GM12875 (cell line): Measurements from ENCODE around the gene ARL6IP4.

Source experiments
- H3K4me3 ChIP-seq: one replicate; pipeline ENCODE4 v1.5.1; 2011; ENCODE audit warnings: low read depth, low read length, control low read depth
- CTCF ChIP-seq: IDR thresholded peaks from 2 replicates; pipeline ENCODE4 v1.5.1; 2011; ENCODE audit warnings: low read depth, mild to moderate bottlenecking, control low read depth, inconsistent platforms, low read length, moderate library complexity, borderline replicate concordance; ENCODE audit not compliant: insufficient read depth

The ARL6IP4 gene

GRCh38 chr12:122994140-122994675 is 13.7 kb downstream of the ARL6IP4 start:
- TF ChIP-seq CTCF: no peak
- no peak overlapping the region for H3K4me3 ChIP-seq

GRCh38 chr12:122994781-122995502 is 14.5 kb downstream of the ARL6IP4 start:
- H3K4me3 ChIP-seq: no peak overlapping the region
- TF ChIP-seq CTCF: no peak

- no peak for TF ChIP-seq CTCF
- H3K4me3 ChIP-seq: no peak overlapping the region
Measured at GRCh38 chr12:122995503-122996187, 15.2 kb downstream of the ARL6IP4 start.

- no peak for TF ChIP-seq CTCF
- no peak overlapping the region for H3K4me3 ChIP-seq
Measured at GRCh38 chr12:122996188-122996601, 15.7 kb downstream of the ARL6IP4 start.

- no peak overlapping the region for H3K4me3 ChIP-seq
- TF ChIP-seq CTCF: no peak
Measured at GRCh38 chr12:122996621-122997342, 16.3 kb downstream of the ARL6IP4 start.

- H3K4me3 ChIP-seq: no peak overlapping the region
- TF ChIP-seq CTCF: no peak
Measured at GRCh38 chr12:122997343-122998250, 17.1 kb downstream of the ARL6IP4 start.
